Adrenal gland (tissue), 12 donors: ENCODE results near the gene VPS35L. TPM values are rescaled to one million over a fixed set of nuclear protein-coding genes. Genes with fewer than 3 reads are reported as not detected.

ENCODE experiments used
- DNase-seq, 7 donors: peaks; one replicate each; pipeline ENCODE4 v3.0.0-alpha.2; 2019 to 2020
- H3K27ac ChIP-seq, 5 donors: fragments of 200-600 bp; sonication (generic) in 4 of 5; 1 replicate in 3 of 5; 2 replicates in 2 of 5; pipeline versions ENCODE4 v1.5.1 to v1.8.0; 2016 to 2020; ENCODE audit warnings: mild to moderate bottlenecking in 1 of 5
- H3K27me3 ChIP-seq: fragments of 200-600 bp; 2 replicates; pipeline ENCODE4 v1.8.0; 2021
- H3K36me3 ChIP-seq, 2 donors: fragments of 200-600 bp; replicated peaks in 1 of 2; 1 replicate in 1 of 2; 2 replicates in 1 of 2; pipeline versions ENCODE4 v1.5.1 to v1.8.0; 2018 to 2022
- H3K4me1 ChIP-seq, 2 donors: fragments of 200-600 bp; replicated peaks in 1 of 2; 1 replicate in 1 of 2; 2 replicates in 1 of 2; pipeline versions ENCODE4 v1.5.1 to v1.8.0; 2018 to 2021
- H3K4me3 ChIP-seq, 4 donors: fragments of 200-600 bp; sonication (generic) in 3 of 4; one replicate each; pipeline ENCODE4 v1.5.1; 2016 to 2018
- H3K9me3 ChIP-seq, 3 donors: fragments of 200-600 bp; sonication (generic) in 1 of 3; replicated peaks in 1 of 3; 1 replicate in 2 of 3; 2 replicates in 1 of 3; pipeline versions ENCODE4 v1.5.1 to v1.8.0; 2016 to 2021
- CTCF ChIP-seq, 6 experiments: fragments of 450-650 bp in 4 of 6; fragments of 200-600 bp in 2 of 6; sonication (generic) in 1 of 6; IDR thresholded peaks; 1 replicate in 5 of 6; 2 replicates in 1 of 6; pipeline versions ENCODE4 v1.5.1 to v1.8.0; 2016 to 2021; ENCODE audit warnings: antibody characterized with exemption in 6 of 6, mild to moderate bottlenecking in 2 of 6, moderate library complexity in 1 of 6
- POLR2A ChIP-seq, 2 donors: fragments of 450-650 bp; IDR thresholded peaks; one replicate each; pipeline ENCODE4 v1.6.1; 2017; ENCODE audit warnings: antibody characterized with exemption in 2 of 2, mild to moderate bottlenecking in 2 of 2, moderate library complexity in 1 of 2
- WGBS, 4 donors: extraction: QIAGEN DNeasy Blood & Tissue Kit in 2 of 4; methylation state at CpG; one replicate each; pipeline versions ENCODE4 v1.1.5 to v1.1.7; 2013 to 2017; 5-methylcytosine and 5-hydroxymethylcytosine counted together
- intact Hi-C, 2 donors: fragments of 100-400 bp; cut with DNase I; formaldehyde crosslinking; loops; one replicate each; pipeline versions ENCODE4 v1.14.1 to v1.15.0; 2022 to 2023
- polyA plus RNA-seq, 3 donors: library from polyadenylated mRNA; stranded (reverse); fragments of 200-250 nt in 2 of 3; fragments of 350-450 nt in 1 of 3; fragmentation: Illumina TruSeq in 1 of 3; extraction: RNeasy Lipid Tissue Mini Kit (QIAGEN cat#74804) in 1 of 3; gene quantifications; one replicate each; pipeline ENCODE4 v1.2.3, GENCODE V29; 2013 to 2014
- total RNA-seq, 9 donors: library from RNA; depleted of rRNA in 4 of 9; stranded (reverse); fragments of >200 nt in 4 of 9; fragments of 120-200 nt in 1 of 9; fragmentation: NEBNext Ultra II Directional in 1 of 9; extraction: Animal tissue kit (Norgen Biotek cat#: 25700) in 1 of 9; gene quantifications; one replicate each; pipeline versions ENCODE4 v1.1.0 to v1.2.4, GENCODE V29; 2013 to 2023
- donor health status: healthy with polysubstance abuse.
- donor health status: Bipolar disorder and iron deficiency.
- donor health status: DM: yes; HTN: yes; CAD: no.
- donor health status: DM: no; HTN: no; CAD: no.
- donor health status: DM: no; HTN: no; CAD: no.
- donor health status: DM: yes; HTN: yes; CAD: no.

Gene VPS35L
- total and polyA plus RNA-seq, 12 donors: 38.3 to 96.7 (median 66.9) TPM

DNA sequence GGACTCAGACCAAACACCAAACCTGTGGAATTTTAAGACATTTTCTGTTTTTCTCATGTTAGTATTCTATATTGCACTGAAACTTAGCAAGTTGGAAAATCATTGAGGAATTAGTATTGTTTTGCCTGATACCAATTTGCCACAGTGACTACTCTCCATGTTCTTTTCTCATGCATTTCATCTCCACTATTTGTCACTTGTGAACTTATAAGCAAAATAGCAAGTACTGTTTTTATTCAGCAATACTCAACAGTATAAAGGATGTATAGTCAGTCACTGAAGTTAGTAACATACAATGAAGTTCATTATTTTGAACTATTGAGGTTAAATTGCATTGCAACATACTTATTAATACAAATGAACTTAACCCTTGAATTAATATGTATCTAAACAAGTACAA, 5.8 kb upstream of the VPS35L start:
- Histone ChIP-seq H3K4me3 (no peak overlapping the region), H3K27ac (no peak overlapping the region), H3K27me3 (no peaks in the 10 kb centered on the region), H3K4me1 (peaks cover 0 to 3% of the 10 kb centered on the region in 2 donors), H3K9me3 (peaks cover 0 to 5% (median 0%) of the 10 kb centered on the region in 3 donors), H3K36me3 (peaks cover 0 to 29% of the 10 kb centered on the region in 2 donors)
- no peak for DNase-seq
- intact Hi-C loops: no loop called here
- TF ChIP-seq CTCF (IDR thresholded peaks at IDR 0.05) (no peak), POLR2A (IDR thresholded peaks at IDR 0.05) (no peak)

DNA sequence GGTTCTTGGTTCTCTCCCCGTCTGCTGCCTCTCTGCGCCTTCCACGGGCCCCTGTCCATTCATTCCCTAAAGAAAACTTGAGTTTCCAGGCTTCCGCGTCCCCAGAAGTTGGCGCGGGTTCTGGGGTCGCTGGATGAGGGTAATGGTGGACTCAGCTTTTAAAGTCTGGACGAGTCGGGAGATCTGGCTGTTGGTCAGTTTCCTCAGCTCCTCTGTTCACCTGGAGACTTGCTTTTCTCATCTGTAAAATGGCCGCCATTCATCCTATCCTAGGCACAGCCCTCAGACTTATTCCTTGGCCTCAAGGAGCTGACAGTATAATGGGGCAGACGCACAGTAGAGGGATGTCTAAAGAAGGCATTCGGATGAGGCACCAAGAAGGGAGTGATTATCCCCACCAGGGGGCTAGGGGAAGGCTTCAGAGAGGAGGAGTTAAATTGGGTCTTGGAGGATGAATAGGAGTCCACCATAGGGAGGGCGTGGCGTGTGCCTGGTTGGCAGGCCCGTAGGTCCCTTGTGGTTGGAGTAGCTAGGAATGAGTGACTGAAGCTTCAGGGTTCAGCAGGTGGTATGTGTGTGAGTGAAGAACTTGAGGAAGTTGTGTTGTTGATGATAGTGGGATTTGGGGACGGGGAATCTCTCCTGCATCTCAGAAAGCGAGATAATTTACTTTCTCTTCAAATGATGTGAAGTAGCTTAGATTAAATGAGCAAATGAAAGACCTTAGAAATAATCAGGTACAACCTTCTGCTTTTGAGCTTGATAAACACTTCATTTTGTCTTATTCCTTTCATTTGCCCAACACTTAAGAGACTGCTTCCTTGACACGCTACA, 652 bp downstream of the VPS35L start:
- Histone ChIP-seq H3K9me3 (no peaks in the 10 kb centered on the region), H3K4me1 (peaks cover 4 to 7% of the 10 kb centered on the region in 2 donors), H3K36me3 (no peaks in the 10 kb centered on the region), H3K27ac (peak overlapping the region in 4 of 5 donors; percentile 73 to 95 (median 90)), H3K27me3 (no peaks in the 10 kb centered on the region), H3K4me3 (peak overlapping the region; percentile 64 to 90 (median 80))
- TF ChIP-seq CTCF (IDR thresholded peaks at IDR 0.05): no peak
- TF ChIP-seq POLR2A (IDR thresholded peaks at IDR 0.05): no peak
- WGBS, 4 donors: 31 to 34% (median 32%) methylated on average over 19 of the region's 19 CpGs
- DNase-seq: peak in 2 of 7 donors; percentile 19 to 28
- intact Hi-C loops: no loop called here

DNA sequence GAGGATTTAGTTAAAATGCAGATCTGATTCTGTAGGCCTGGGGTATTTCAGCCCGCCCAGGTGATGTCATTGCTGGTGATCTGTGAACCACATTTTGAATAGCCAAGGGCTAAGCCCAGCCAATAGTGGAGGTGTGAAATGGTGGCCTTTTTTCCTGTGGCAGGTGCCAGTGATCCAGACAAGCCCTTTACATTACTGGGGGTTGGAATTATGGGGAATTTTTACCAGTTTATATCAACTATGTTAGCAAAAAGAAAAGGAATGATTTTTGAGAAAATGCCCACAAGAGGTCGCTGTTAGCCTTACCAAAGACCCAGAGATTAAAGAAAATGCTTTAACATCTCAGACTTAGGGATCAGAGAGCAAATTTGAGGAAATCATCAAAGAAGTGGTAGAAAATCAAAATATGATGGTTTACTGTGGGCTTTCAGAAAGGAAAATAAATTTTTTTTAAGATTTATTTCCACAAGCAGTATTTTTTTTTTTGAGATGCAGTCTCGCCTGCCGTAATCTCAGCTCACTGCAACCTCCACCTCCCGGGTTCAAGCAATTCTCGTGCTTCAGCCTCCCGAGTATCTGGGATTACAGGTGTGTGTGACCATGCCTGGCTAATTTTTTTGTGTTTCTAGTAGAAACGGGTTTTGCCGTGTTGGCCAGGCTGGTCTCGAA, 3.9 kb downstream of the VPS35L start:
- H3K36me3 ChIP-seq: no peaks in the 10 kb centered on the region
- H3K9me3 ChIP-seq: no peaks in the 10 kb centered on the region
- intact Hi-C loops: no loop called here
- no peak for TF ChIP-seq POLR2A (IDR thresholded peaks at IDR 0.05)
- peak; percentile 41 to 68 (median 56) for TF ChIP-seq CTCF (IDR thresholded peaks at IDR 0.05)
- no peaks in the 10 kb centered on the region for H3K27me3 ChIP-seq
- DNase-seq: peak in 1 of 7 donors; percentile 23
- no peak overlapping the region for H3K4me3 ChIP-seq
- H3K27ac ChIP-seq: no peak overlapping the region
- 71 to 78% (median 73%) methylated on average over 10 of the region's 10 CpGs for WGBS, 4 donors
- H3K4me1 ChIP-seq: peaks cover 4 to 7% of the 10 kb centered on the region in 2 donors

GRCh38 chr16:19560078-19560477, 4.6 kb downstream of the VPS35L start:
- 88 to 94% (median 90%) methylated on average over 4 of the region's 4 CpGs for WGBS, 4 donors
- peaks cover 0 to 7% of the 10 kb centered on the region in 2 donors for H3K4me1 ChIP-seq
- no peak for TF ChIP-seq POLR2A (IDR thresholded peaks at IDR 0.05)
- TF ChIP-seq CTCF (IDR thresholded peaks at IDR 0.05): no peak
- DNase-seq: no peak
- peaks cover 0 to 6% of the 10 kb centered on the region in 2 donors for H3K36me3 ChIP-seq
- H3K27me3 ChIP-seq: no peaks in the 10 kb centered on the region
- no peaks in the 10 kb centered on the region for H3K9me3 ChIP-seq
- H3K4me3 ChIP-seq: no peak overlapping the region
- H3K27ac ChIP-seq: no peak overlapping the region
- intact Hi-C loops: no loop called here
